HFFc6 (cell line): Measurements from ENCODE around the gene SOX6. TPM values are rescaled to one million over a fixed set of nuclear protein-coding genes. Genes with fewer than 3 reads are reported as not detected.

Experiments
- DNase-seq: peaks from one replicate; pipeline ENCODE4 v3.0.0-alpha.2; 2018
- H3K27ac Mint-ChIP-seq: 2 replicates; pipeline ENCODE4 v1.8.0; 2020; ENCODE audit warnings: mild to moderate bottlenecking, mixed read lengths
- H3K27me3 Mint-ChIP-seq: 2 replicates; pipeline ENCODE4 v1.8.0; 2021; ENCODE audit warnings: mild to moderate bottlenecking, moderate library complexity, mixed read lengths; ENCODE audit not compliant: insufficient read depth
- H3K36me3 Mint-ChIP-seq: 2 replicates; pipeline ENCODE4 v1.8.0; 2021; ENCODE audit warnings: low read depth, mixed read lengths
- H3K4me1 Mint-ChIP-seq: 2 replicates; pipeline ENCODE4 v1.8.0; 2020; ENCODE audit warnings: low read depth, mixed read lengths
- H3K4me3 Mint-ChIP-seq: 2 replicates; pipeline ENCODE4 v1.8.0; 2020; ENCODE audit warnings: mild to moderate bottlenecking, moderate library complexity, mixed read lengths
- H3K9me3 Mint-ChIP-seq: 2 replicates; pipeline ENCODE4 v1.8.0; 2020; ENCODE audit warnings: mild to moderate bottlenecking, mixed read lengths
- CTCF ChIP-seq: fragments of 200-600 bp; sonication (generic); IDR thresholded peaks from 2 replicates; pipeline ENCODE4 v1.5.0; 2021; ENCODE audit warnings: antibody characterized with exemption, mild to moderate bottlenecking
- total RNA-seq, 6 experiments: library from RNA; stranded (reverse); fragmentation: NEBNext Ultra II Directional; extraction: Animal tissue kit (Norgen Biotek cat#: 25700); gene quantifications; 2 replicates in 1 of 6; 3 replicates in 5 of 6; pipeline ENCODE4 v1.2.3, GENCODE V29; 2021

Gene SOX6
- total RNA-seq, 6 experiments from 2014 or later, result 0.66 to 6.5 (median 1.4) TPM

DNA sequence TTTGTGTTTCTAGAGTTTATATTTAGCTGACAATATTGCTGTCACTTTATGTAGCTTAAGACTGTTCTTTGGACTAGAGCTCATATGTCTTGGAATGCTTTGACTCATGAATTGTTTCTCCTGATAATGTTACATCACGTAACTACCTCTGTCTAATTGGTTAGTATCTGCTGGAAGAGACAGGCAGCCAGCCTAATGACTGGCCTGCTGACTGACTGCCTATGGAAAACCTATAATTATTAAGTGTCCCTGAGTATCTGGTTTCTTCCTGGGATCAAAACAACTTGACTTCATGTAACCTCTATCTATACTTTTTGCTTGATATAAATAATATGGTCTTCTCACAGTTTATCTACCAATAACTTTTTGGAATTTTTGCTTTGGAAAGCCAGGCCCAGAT is 9.4 kb downstream of the SOX6 start:
- Mint-ChIP-seq H3K4me3 (no peak overlapping the region), H3K27ac (peak overlapping the region; percentile 44; the same call in 1 of the 2 replicates), H3K27me3 (no peaks in the 10 kb centered on the region), H3K36me3 (no peaks in the 10 kb centered on the region), H3K9me3 (peaks cover under 1% of the 10 kb centered on the region; the same call in 1 of the 2 replicates), H3K4me1 (peaks cover 18% of the 10 kb centered on the region; the same call in 1 of the 2 replicates)
- TF ChIP-seq CTCF, result no peak
- peak; percentile 59 for DNase-seq

DNA sequence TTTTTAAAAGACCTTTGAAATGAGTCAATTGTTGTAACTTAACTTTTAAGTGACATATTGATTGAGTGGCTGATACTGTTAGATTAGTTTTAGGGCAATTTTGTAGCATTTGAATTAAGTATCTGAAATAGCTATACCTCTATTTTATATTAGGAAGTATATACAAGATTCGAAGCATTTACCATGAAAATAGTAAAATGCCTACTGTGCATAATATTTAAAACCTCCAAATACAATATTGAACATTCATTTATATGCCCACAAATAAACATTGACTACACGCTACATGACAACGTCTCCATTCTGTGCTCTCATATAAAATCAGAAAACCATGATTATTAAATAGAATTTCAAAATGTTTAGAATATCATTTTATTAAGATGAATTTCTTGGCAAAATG is 14.5 kb downstream of the SOX6 start:
- no peaks in the 10 kb centered on the region; the same call in 1 of the 2 replicates for H3K27me3 Mint-ChIP-seq
- H3K9me3 Mint-ChIP-seq, result peaks cover 3% of the 10 kb centered on the region; the same call in 1 of the 2 replicates
- H3K4me3 Mint-ChIP-seq, result no peak overlapping the region
- H3K27ac Mint-ChIP-seq, result no peak overlapping the region
- no peak for TF ChIP-seq CTCF
- no peaks in the 10 kb centered on the region for H3K36me3 Mint-ChIP-seq
- no peak for DNase-seq
- peaks cover 9% of the 10 kb centered on the region; the same call in 1 of the 2 replicates for H3K4me1 Mint-ChIP-seq

DNA sequence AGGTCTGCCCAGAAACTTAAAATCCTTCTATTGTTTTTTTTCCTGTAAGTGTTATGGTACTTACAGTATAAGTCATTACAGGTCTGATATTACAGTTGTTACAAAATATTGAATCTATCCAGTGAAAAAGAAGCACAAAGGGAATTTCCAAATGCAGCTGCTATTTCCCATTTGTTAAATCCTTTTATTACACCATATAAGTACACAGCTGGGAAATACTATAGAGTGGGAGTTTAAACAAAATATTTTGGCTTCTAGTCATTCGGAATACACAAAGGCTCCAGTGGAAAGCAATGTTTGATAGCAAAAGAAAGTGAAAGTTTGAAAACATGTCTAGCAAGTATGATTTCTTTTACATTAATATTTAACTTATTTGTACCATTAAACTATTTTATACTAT is 18.0 kb downstream of the SOX6 start:
- no peak for DNase-seq
- no peaks in the 10 kb centered on the region for H3K36me3 Mint-ChIP-seq
- H3K27ac Mint-ChIP-seq, result no peak overlapping the region
- no peak for TF ChIP-seq CTCF
- peaks cover 3% of the 10 kb centered on the region; the same call in 1 of the 2 replicates for H3K9me3 Mint-ChIP-seq
- H3K4me1 Mint-ChIP-seq, result no peaks in the 10 kb centered on the region
- peaks cover 1% of the 10 kb centered on the region; the same call in 1 of the 2 replicates for H3K27me3 Mint-ChIP-seq
- H3K4me3 Mint-ChIP-seq, result no peak overlapping the region

- H3K4me1 Mint-ChIP-seq, result no peaks in the 10 kb centered on the region
- no peak overlapping the region for H3K4me3 Mint-ChIP-seq
- no peak overlapping the region for H3K27ac Mint-ChIP-seq
- no peaks in the 10 kb centered on the region for H3K36me3 Mint-ChIP-seq
- DNase-seq, result no peak
- TF ChIP-seq CTCF, result no peak
- peaks cover 3% of the 10 kb centered on the region; the same call in 1 of the 2 replicates for H3K9me3 Mint-ChIP-seq
- peaks cover 1% of the 10 kb centered on the region; the same call in 1 of the 2 replicates for H3K27me3 Mint-ChIP-seq
Measured at GRCh38 chr11:16337421-16338213, 18.7 kb downstream of the SOX6 start.

DNA sequence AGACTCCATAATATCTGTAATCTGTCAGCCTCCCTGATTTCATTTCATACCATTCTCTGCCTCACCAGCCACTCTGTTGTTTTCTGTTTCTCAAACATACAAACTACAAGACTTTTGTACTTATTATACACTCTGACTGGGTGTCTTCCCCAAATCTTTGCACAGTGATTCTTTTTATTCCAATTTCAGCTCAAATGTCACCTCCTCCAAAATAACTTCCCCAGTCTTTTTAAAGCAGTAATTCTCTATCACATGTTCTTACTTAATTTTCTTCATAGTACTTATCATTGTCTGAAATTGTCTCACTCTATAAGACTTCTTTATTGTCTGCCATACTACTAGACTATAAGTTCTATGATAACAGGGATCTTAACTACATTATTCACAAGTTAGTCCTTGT is 19.6 kb downstream of the SOX6 start:
- no peak overlapping the region for H3K4me3 Mint-ChIP-seq
- no peaks in the 10 kb centered on the region for H3K4me1 Mint-ChIP-seq
- H3K36me3 Mint-ChIP-seq, result no peaks in the 10 kb centered on the region
- no peak for TF ChIP-seq CTCF
- no peak overlapping the region for H3K27ac Mint-ChIP-seq
- no peak for DNase-seq
- peaks cover 3% of the 10 kb centered on the region; the same call in 1 of the 2 replicates for H3K9me3 Mint-ChIP-seq
- H3K27me3 Mint-ChIP-seq, result peaks cover 1% of the 10 kb centered on the region; the same call in 1 of the 2 replicates
